Renal cortical epithelial cell (primary cell): ENCODE data around the gene EXOG. TPM values are rescaled to one million over a fixed set of nuclear protein-coding genes. Genes with fewer than 3 reads are reported as not detected.

Source experiments
- DNase-seq: peaks from one replicate; pipeline ENCODE4 v3.0.0-alpha.2; 2011; ENCODE audit warnings: low read depth
- total RNA-seq: library from RNA; depleted of rRNA; stranded (reverse); fragments of >200 nt; gene quantifications from 2 replicates; pipeline ENCODE4 v1.2.3, GENCODE V29; 2014

The EXOG gene
- total RNA-seq, 1 donor from 2014 or later: 11.4 TPM

DNA sequence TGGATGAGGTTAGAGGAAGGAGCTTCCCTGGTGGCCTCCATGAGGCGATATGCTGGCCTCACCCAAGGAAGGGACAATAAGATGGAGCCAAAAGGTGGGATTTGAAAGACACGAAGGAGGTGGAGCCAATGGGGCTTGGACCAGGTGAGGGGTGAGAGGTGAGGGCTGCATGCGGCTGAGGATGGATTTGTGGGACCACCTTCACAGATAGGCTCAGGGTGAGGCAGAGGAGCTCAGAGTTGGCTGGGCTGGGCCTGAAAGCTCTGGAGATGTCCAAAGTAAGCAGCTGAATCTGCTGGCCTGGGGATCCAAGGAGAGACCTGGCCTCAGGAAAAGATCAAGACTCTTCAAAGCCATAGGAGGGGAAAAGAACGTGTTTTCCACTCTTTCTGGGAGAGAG, 49.8 kb downstream of the EXOG start:
- no peak for DNase-seq

DNA sequence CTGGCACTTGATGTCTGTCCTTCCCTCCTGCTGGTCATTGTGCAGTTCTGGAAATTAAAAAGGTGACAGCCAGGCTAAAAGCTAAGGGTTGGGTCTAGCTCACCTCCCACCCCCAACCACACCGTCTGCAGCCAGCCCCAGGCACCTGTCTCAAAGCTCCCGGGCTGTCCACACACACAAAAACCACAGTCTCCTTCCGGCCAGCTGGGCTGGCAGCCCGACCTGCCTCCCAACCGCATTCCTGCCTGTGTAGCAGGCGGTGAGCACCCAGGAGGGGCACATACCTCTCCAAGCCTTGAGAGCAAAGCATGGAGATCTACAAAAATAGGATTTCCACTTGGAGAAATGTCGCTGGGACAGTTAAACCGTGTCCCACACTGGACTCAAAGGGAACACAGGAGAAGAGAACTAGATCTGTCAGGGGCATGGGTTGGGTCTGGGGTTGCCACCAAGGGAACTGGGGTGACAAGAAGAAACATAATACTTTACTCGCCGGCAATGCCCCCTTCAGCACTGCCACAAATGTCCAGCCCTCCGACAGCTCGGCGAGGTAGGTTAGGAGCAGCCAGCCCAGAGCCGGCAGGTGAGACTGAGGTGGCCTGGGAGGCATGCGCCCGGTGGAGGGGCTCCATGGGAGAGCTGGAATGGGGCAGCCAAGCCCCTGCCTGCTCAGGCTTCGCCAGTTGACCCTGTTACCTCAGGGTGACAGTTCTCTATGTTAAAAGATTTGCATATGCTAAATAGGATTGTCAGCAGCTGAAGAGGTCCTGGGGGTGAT, 52.2 kb downstream of the EXOG start:
- peak; percentile 18 for DNase-seq

DNA sequence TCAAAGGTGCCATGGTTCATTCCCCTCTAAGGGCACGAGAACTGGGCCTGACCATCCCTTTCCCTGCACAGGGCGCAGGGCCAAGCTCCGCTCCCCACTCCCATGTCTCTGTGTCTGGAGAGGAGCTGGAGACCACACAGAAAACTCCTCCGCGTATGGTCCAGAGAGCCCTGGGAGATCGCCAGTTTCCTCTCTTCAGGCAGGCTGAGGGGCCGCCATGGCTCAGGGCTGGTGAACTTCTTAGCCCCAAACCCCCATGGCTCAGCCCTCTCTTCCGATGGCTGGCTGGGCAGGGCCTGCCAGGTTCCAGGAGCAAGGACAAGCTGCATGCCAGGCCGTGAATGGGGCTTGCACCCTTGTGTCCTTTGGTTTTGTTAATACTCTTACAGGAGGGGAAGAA, 52.9 kb downstream of the EXOG start:
- DNase-seq: no peak

DNA sequence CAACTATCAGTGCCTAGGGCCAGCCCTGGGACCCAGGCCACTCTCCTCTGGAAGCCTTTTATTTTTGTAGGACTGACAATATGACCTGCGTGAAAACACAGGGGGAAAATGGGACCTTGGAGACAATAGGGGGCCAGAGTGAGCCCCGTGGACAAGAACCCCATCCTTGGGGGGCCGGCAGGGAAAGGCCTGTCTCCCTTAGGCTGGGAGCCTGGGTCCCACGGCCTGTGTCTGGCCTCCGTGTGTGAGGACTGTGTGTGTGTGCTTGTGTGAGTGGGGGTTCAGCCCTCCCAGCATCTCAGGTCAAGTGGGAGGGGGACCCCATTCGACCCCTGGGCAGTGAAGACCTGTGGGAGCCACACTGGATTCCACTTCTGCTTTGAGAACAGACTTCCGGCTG, 53.3 kb downstream of the EXOG start:
- DNase-seq: no peak

DNA sequence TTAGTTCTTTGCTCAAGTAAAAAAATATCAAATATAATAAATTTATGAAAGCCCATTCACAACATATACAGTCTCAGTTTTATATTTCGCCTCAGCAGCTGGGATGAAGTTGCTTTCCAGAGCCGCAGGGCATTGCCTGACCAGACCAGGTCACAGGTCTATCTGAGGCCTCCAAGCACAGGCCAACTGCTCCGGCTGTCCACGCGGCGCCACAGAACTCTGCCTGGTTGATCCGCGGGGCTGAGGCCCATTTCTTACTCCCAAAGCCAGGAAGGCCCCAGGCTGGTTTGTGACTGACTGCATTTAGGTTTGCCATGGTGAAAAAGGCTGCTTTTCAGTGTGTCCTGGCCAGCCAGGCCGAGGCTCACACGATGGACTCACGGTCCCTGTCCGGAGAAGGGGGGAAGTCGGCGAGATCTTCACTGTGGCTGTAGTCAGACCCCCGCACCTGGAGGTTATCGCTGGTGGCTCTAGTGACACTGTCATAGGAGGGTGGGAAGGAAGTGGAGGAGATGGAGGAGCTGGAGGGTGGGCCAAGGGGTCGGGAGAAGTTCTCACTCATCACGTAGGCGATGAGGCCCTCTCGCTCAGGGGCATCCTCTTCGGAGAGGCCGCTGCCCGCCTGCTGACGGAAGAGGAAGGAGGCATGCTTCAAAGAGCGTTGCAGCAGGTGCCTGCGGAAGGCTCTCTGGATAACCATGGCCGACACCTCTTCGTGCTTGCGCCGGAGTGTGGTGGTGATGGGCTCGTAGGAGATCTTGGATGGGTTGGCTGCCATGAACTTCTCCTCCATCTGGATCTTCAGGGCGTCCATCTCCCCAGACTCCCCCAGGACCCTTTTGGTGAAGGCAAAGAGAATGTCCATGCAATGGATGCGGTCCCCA, 54.1 kb downstream of the EXOG start:
- no peak for DNase-seq

DNA sequence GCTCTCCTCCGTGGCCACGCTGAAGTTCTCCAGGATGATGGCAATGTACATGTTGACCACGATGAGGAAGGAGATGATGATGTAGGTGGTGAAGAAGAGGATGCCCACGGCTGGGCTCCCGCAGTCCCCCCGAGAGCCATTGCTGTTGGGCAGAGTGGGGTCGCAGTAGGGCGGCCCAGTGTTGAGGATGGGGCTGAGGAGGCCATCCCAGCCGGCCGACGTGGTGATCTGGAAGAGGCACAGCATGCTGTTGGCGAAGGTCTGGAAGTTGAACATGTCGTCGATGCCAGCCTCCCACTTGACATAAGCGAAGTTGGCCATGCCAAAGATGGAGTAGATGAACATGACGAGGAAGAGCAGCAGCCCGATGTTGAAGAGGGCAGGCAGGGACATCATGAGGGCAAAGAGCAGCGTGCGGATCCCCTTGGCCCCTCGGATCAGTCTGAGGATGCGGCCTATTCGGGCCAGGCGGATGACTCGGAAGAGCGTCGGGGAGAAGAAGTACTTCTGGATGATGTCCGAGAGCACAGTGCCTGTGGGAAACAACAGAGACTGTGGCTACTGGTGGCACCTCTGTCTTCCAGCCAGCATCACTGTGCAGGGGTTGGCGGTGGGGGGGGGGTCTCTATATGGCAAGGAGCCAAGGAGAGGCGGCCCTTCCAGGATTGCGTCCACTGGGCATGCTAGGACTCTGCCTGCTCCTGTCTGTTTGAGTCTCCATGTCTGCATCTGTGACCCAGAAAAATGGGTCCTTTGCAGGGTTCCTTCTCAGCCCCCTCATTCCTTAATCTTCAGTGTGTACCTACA, 55.1 kb downstream of the EXOG start:
- no peak for DNase-seq

DNA sequence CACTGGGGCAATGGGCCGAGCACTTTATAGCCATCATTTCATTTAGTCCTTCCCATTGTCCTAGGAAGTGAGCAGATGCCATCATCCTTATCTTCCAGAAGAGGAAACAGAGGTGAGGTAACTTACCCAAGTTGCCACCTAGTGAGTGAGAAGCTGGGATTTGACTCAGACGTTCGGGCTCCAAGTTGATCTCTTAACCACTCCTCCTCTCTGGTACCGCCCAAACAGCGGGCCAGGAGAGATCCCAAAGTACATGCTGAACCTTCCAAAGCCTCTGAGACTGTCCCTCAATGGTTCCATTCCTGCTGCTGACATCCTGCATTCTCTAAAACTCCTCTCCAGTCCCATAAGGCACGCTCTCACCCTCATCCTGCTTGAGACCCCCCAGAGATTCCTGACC, 56.2 kb downstream of the EXOG start:
- no peak for DNase-seq

DNA sequence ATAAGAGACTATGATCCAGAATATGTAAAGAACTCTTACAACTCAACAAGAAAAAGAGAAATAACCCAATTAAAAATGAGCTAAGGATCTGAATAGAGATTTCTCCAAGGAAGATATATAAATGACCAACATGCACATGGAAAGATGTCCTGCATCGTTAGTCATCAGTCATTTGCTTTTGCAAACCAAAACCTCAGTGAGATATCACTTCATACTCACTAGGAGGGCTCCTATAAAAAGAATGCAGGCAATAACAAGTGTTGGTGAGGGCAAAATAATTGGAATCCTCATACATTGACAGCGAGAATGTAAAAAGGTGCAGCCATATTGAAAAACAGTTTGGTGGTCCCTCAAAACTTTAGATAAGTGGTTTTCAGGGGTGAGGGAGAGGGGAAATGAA, 56.9 kb downstream of the EXOG start:
- no peak for DNase-seq

DNA sequence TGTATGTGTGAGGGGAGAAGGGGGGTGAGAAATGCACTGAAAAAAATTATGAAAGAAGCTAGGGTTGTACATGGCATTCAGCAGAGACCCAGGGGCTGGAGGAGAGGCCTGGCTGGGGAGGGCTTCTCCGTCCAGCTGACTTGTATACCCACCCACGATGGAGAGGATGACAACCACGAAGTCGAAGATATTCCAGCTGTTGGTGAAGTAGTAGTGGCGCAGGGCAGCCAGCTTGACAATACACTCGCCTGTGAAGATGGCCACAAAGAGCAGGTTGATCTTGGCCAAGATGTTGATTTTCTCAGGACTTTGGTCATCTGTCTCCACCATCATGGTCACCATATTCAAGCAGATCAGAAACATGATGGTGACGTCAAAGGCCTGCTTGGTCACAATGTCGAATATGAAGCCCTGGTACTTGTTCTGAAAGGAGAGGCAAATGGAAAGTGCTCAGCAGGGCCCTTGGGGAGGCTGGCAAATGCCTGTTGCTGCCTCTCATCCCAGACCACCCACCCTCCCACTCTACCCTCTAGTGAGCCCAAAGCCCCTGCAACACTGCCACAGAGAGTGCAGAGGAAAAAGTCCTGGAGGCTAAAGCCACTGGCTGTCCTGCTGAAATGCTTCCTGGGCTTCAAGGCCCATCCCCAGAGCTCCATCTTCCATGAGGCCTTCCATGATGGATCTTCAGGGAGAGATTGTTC, 58.1 kb downstream of the EXOG start:
- DNase-seq: no peak

DNA sequence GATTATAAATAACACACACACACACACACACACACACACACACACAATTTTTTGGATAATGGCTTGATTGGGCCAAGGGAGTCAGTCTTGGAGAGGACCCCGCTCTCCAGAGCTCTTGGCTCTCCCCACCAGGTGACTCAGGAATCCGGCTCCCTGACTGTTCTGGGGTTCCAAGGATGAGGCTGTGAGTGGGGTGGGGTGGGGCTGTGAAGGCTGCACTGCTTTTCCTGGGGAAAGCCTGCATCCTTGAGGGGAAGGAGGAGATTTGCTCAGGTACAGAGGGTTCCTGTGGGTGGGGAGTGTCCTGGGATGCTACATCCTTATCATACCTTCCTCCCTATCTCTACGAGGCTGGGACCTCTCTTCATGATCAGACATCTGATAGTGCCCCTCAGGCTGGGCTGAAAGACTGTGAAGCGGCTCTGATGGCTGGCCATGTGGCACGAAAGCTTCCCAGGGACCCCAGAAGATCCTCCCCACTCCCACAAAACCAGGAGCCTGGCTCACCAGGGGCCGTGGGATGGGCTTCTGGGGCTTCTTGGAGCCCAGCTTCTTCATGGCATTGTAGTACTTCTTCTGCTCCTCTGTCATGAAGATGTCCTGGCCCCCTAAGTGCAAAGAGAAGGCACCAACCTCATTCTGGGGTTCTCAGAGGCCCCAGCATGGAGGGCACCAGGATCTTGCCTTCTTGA, 59.2 kb downstream of the EXOG start:
- DNase-seq: no peak

DNA sequence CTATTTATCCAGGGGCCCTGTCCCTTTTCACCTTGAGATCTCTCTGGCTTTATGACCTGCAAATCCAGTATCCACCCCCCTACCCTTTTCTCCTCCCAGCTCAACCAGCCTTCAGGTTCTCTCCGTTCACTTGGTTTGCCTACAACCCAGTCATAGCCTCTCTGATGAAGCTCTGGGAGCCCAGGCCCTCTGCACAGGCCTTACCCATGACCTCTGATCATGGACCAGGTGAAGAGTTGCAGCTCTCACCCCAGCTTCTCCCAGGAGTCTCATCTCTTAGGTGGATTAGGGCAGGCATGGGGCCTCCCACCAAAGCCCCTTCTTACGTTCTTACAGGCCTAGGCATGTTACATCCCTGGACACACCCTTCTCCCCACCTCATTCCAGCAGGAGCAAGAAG, 59.8 kb downstream of the EXOG start:
- DNase-seq: no peak

DNA sequence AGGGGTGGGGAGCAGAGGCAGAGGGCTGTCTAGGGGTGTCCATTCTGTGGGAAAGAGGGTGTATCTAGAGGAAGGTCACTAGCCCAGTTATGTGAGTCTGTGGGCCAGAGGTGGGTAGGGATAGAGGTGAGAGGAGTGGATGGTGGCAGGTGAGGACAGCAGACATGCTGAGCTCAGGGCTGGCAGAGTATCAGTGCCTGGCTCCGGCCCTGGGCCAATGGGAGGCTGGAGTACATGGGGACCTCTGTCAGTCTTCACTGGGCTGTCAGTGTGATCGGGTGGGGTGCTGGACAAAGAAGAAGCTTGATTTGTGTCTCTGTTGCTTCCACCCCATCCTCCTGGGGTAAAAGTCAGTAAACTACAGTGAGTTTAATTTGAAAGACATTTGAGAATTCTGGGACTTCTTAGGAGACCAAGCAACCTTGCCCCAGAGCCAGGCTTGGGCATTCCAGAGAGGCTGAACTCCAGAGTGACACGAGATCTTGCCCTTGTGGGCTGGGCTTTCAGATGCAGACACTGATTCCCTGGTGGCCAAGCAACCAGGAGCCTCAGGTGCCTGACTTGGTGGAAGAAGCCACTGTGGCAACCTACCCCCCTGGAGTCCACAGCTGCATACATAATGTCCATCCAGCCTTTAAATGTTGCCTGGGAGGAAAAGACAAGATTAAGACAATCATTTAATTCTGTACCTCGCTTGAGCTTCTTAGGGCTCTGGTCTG, 60.7 kb downstream of the EXOG start:
- DNase-seq: no peak

DNA sequence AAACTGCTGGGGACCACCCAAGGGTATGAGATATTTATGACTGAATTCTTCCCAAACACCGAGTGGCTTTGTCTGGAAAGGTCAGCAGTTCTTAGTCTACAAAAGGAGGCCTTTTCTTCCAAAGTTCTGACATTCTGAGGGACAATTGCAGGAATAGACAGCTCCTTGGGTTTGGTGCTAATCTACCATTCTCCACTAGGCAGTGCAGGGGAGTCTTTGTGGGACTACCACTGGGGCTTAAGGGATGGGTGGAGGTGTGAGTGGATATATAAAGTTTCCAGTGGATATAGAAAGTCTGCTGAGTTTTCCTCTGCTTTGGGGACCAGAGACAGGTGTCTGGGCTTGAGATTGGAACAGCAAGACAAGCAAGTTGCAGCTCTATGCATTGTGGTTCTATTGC, 62.7 kb downstream of the EXOG start:
- DNase-seq: no peak

DNA sequence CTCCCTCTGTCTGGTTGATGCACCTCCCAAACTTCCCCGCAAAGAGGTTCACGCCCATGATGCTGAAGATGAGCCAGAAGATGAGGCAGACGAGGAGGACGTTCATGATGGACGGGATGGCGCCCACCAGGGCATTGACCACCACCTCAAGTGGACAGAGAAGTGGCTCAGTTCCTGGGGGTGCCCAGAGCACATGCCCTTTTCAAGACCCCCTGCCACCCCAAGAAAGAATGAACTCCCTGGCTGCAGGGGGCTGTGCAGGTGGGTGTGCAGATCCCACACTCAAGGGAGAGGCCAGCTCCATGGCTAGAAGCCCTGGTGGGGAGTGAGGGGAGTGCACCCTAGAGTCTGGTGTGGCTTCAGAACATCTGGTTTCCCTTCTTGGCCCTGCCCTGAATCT, 64.1 kb downstream of the EXOG start:
- DNase-seq: no peak

DNA sequence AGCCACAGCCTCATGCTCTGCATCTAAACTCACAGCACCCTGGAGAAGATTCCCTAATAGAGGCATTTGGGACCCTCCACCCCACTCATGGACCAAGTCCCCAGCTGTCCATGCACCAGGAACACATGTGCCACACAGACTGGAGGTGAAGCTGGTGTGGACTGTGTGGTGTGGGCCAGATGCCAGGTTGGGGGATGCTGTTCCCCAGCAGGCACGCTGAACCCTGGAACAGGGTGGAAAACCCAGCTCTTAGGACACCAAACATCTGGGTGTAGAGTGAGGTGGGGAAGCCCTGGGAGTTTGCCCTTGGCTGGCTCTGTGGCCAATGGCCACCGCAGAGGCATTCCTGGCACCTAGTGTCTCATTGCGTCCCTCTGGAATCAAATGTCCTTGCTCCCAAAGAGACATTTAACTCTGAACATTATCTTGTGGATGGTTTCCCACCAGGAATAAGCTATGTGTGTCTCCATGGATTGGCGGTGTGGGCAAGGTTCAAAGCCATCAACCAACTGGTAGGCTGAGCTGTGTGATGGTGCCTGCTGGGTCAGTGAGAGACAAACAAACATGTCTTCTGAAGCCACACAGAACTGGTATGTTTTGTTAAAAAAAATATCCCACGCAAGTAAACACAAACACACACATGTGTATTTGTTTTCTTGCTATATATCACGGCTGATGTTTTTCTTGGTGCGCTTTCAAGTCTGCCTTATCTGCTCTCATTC, 65.0 kb downstream of the EXOG start:
- no peak for DNase-seq

DNA sequence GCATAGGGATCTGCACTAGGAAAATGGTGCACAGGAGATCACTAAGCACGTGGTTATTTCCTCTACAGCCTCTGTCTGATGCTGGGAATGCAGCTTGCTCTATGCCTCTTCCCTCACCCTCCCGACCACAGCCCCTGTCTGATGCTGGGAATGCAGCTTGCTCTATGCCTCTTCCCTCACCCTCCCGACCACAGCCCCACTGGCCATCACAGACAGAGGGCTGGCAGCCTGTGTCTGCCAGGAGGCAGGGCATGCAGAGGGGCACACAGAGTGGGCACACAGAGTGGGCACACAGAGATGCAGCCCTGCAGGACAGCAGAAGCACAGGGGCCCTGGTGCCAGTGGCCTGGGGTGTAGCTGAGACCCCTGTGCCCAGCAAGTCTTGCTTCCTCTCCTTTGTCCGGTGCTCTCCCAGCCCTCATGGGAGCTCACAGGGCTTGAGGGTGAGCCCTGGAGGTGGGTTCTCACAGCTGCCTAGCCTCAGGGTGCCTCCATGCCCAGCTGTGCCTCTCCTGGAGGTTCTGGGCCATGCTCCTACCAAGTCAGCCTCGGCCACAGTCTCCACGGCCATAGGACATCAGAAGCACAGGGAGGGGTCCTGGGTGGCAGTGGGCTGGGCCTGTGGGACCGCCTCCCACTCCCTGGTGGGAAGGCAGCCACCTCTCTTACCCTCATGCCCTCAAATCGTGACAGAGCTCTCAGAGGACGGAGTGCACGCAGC, 65.8 kb downstream of the EXOG start:
- no peak for DNase-seq

DNA sequence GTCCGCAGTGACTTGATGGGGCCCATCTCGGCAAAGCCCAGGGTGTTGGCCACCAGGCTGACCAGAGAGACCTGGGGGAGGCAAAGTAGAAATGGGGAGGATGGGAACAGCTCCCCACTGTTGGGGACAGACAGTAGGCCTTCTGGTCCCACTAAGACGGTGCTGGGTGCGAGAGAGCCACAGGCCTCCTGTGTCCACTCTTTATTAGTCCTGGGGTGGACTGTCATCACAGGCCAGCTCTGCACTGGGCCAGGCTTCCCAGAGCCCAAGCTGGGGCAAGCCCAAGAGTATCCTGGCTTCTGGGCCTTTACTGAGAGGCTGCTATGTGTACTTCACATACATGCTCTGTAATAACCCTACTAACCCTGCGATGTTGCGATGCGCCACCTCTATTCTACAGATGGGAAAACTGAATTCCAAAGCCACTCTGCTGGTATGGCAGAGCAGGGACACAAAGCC, 66.4 kb downstream of the EXOG start:
- no peak for DNase-seq

DNA sequence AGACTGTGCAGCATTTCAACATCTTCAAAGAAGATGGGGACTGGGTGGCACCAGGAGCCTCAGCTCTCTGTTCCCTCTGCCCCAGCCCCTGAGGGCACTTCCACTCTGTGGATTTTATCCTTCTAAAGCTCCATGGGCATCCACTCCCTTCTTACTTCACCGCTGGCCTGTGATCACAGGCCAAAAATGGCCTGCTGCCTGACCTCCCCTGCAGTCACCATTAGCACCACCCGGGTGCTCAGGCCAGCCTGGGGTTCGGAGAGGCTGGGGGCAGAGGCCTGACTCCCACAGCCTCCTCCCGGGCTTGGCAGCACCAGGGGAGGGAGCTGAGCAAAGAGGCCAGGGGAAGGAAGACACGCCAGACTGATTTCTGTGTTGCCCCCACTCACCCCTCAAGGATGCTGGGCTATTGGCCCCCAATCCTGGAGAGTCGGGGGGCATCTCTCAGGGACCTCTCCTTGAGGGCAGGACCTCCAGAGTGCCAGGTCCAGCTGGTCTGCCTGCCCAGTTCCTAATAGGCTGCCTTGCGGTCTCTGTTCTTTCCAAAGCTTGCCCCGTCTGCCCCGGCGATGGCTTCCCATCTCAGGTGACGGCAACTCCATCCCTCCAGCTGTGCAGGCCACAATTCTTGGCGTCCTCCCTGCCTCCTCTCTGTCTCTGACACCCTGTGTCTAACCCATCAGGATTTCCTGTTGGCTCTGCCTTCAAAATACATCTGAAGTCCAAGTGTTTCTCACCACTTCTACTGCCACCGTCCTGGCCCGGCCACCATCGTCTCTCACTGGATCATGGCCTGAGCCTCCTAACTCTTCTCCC, 67.1 kb downstream of the EXOG start:
- DNase-seq: no peak
